Effector memory CD8-positive, alpha-beta T cell (primary cell): ENCODE results near the gene ELAVL2.

Experiments
- ATAC-seq: fragments of 150-1000 bp; cut with Tn5 transposase; replicated peaks from 2 replicates; pipeline ENCODE4 v1.10.0; 2021; ENCODE audit warnings: mild to moderate bottlenecking, moderate library complexity
- DNase-seq, 3 experiments: peaks; one replicate each; pipeline ENCODE4 v3.0.0; 2021
- H3K27ac Mint-ChIP-seq, 2 donors: one replicate each; pipeline ENCODE4 v1.8.0; 2022; ENCODE audit warnings: mild to moderate bottlenecking in 2 of 2, mixed read lengths in 2 of 2, moderate library complexity in 2 of 2
- H3K27me3 Mint-ChIP-seq, 2 donors: one replicate each; pipeline ENCODE4 v1.8.0; 2022; ENCODE audit warnings: mixed read lengths in 2 of 2
- H3K36me3 Mint-ChIP-seq: one replicate; pipeline ENCODE4 v1.8.0; 2022; ENCODE audit warnings: mild to moderate bottlenecking, moderate library complexity, mixed read lengths; ENCODE audit not compliant: insufficient read depth
- H3K4me1 Mint-ChIP-seq, 2 donors: one replicate each; pipeline ENCODE4 v1.8.0; 2022; ENCODE audit warnings: low read depth in 2 of 2, mixed read lengths in 2 of 2
- H3K4me3 Mint-ChIP-seq, 2 donors: one replicate each; pipeline ENCODE4 v1.8.0; 2022; ENCODE audit warnings: mild to moderate bottlenecking in 2 of 2, mixed read lengths in 2 of 2, moderate library complexity in 2 of 2
- H3K9me3 Mint-ChIP-seq, 2 donors: one replicate each; pipeline ENCODE4 v1.8.0; 2022; ENCODE audit warnings: mixed read lengths in 2 of 2

Gene ELAVL2

DNA sequence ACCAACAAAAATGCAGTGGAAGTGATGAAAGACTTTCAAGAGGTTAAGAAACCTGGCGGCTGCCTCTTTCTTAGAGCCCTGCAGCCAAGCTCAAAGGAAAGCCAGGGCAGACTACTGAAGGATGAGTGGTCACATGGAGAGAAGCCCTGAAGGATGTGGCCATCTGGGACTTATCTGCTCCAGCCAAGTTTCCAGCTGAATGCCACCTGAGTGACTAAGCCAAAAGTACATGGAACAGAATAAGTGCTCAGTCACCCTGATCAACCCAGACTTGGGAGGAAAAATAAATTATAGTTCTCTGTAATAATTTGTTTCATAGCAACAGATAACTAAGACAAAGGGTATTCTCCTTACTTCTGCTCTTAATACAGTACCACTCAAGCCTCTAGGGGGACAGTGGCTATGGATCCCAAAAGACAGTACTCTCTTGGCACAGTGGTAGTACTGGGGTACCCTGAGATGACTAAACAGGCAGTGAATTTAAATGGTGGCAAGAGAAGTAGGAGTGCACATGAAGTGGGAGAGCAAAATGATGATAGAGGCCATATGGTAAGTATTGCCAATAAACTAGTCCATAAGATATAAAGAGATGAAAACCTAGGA is 182.3 kb downstream of the ELAVL2 start:
- H3K9me3 Mint-ChIP-seq = peaks cover 2 to 10% of the 10 kb centered on the region in 2 donors
- H3K4me3 Mint-ChIP-seq = no peak overlapping the region
- DNase-seq (no peak), ATAC-seq (no peak)
- no peaks in the 10 kb centered on the region for H3K27me3 Mint-ChIP-seq
- H3K27ac Mint-ChIP-seq = no peak overlapping the region
- no peaks in the 10 kb centered on the region for H3K4me1 Mint-ChIP-seq
- H3K36me3 Mint-ChIP-seq = no peaks in the 10 kb centered on the region
